ENCODE data around the gene ZNF428. TPM values are rescaled to one million over a fixed set of nuclear protein-coding genes. Genes with fewer than 3 reads are reported as not detected.

Gene ZNF428
- polyA plus RNA-seq, 1 of the 3 experiments (the other 2 are of a cell fraction), result 79.5 TPM

- TF ChIP-seq, protein P1, sequence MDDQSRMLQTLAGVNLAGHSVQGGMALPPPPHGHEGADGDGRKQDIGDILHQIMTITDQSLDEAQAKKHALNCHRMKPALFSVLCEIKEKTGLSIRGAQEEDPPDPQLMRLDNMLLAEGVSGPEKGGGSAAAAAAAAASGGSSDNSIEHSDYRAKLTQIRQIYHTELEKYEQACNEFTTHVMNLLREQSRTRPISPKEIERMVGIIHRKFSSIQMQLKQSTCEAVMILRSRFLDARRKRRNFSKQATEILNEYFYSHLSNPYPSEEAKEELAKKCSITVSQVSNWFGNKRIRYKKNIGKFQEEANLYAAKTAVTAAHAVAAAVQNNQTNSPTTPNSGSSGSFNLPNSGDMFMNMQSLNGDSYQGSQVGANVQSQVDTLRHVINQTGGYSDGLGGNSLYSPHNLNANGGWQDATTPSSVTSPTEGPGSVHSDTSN (IDR thresholded peaks at IDR 0.05), result no peak
- TF ChIP-seq, protein P2, sequence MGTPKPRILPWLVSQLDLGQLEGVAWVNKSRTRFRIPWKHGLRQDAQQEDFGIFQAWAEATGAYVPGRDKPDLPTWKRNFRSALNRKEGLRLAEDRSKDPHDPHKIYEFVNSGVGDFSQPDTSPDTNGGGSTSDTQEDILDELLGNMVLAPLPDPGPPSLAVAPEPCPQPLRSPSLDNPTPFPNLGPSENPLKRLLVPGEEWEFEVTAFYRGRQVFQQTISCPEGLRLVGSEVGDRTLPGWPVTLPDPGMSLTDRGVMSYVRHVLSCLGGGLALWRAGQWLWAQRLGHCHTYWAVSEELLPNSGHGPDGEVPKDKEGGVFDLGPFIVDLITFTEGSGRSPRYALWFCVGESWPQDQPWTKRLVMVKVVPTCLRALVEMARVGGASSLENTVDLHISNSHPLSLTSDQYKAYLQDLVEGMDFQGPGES (IDR thresholded peaks at IDR 0.05; ENCODE audit: low read depth, low read length), result no peak
- no peak for TF ChIP-seq MAX (IDR thresholded peaks at IDR 0.05; ENCODE audit: low read depth)
- TF ChIP-seq GATA2 (CRISPR knock-in tag; IDR thresholded peaks at IDR 0.05), result no peak
- TF ChIP-seq JUND (IDR thresholded peaks at IDR 0.05), result no peak; the same call in 1 of the 2 replicates
- TF ChIP-seq EP300 (IDR thresholded peaks at IDR 0.05; ENCODE audit: borderline replicate concordance in 1 of 2, low read depth in 1 of 2, low read length in 1 of 2), result no peak
- TF ChIP-seq FOXJ3 (CRISPR knock-in tag; IDR thresholded peaks at IDR 0.05), result no peak
- TF ChIP-seq ZBTB33 (IDR thresholded peaks at IDR 0.05; ENCODE audit: borderline replicate concordance, low read depth), result no peak
- peak; percentile 18; the same call in 1 of the 2 replicates for TF ChIP-seq GABPA (IDR thresholded peaks at IDR 0.05; ENCODE audit: low read depth)
- TF ChIP-seq MXI1 (IDR thresholded peaks at IDR 0.05; ENCODE audit: low read depth, low read length), result 0 out of 2 replicates have a peak, but pooled peaks have one; percentile 15
- TF ChIP-seq USF2 (IDR thresholded peaks at IDR 0.05; ENCODE audit: borderline replicate concordance, low read depth, low read length), result no peak
- no peak for TF ChIP-seq MEF2A (IDR thresholded peaks at IDR 0.05; ENCODE audit: borderline replicate concordance, low read depth)
- peak; percentile 74 for TF ChIP-seq TAF1 (IDR thresholded peaks at IDR 0.05; ENCODE audit: borderline replicate concordance, low read depth, low read length)
- peak; percentile 54; the same call in 1 of the 2 replicates for TF ChIP-seq ELF1 (IDR thresholded peaks at IDR 0.05)
- TF ChIP-seq RCOR1 (IDR thresholded peaks at IDR 0.05; ENCODE audit: low read length), result no peak
- TF ChIP-seq RXRA (IDR thresholded peaks at IDR 0.05; ENCODE audit: borderline replicate concordance, low read depth), result peak; percentile 28; the same call in 1 of the 2 replicates
- TF ChIP-seq EZH2phosphoT487 (IDR thresholded peaks at IDR 0.05; ENCODE audit: borderline replicate concordance, low read depth), result no peak
- no peak for TF ChIP-seq USF1 (IDR thresholded peaks at IDR 0.05; ENCODE audit: borderline replicate concordance, low read depth)
- no peak for TF ChIP-seq NFIC (IDR thresholded peaks at IDR 0.05; ENCODE audit: borderline replicate concordance)
- TF ChIP-seq POLR2AphosphoS5 (IDR thresholded peaks at IDR 0.05; ENCODE audit: low read depth, low read length), result peak; percentile 91
- TF ChIP-seq FOXM1 (IDR thresholded peaks at IDR 0.05; ENCODE audit: low read depth), result no peak
- no peak for TF ChIP-seq RFX5 (IDR thresholded peaks at IDR 0.05; ENCODE audit: low read length)
- TF ChIP-seq TEAD4 (IDR thresholded peaks at IDR 0.05; ENCODE audit: borderline replicate concordance, insufficient read depth), result no peak
These were observed 49.1 kb upstream of the ZNF428 start (continued) for GRCh38 chr19:43668406-43669109.
